ENCODE results near the gene MFN1.
"Not testable (repeated sequence)": the region's sequence is repeated elsewhere in the genome, so short reads cannot be mapped to it uniquely, and the experiment has no call there.

MFN1 gene

GRCh38 chr3:179304605-179305004, 42.9 kb upstream of the MFN1 start:
- Histone ChIP-seq H3K4me2 (ENCODE audit: low read depth, low read length, poor library complexity, severe bottlenecking) (no peak overlapping the region), H3K9ac (ENCODE audit: low read length) (no peak overlapping the region), H3K9me3 (ENCODE audit: insufficient read depth, low read length) (no peaks in the 10 kb centered on the region), H3K4me3 (ENCODE audit: insufficient read depth, low read length, poor library complexity, severe bottlenecking) (no peak overlapping the region), H3F3A (ENCODE audit: insufficient read depth) (no peaks in the 10 kb centered on the region), H3K36me3 (ENCODE audit: low read length) (no peaks in the 10 kb centered on the region), H3K27ac (ENCODE audit: low read depth, low read length) (no peak overlapping the region), H3K79me2 (ENCODE audit: insufficient read depth, low read length) (no peaks in the 10 kb centered on the region), H3K27me3 (ENCODE audit: low read length) (no peaks in the 10 kb centered on the region), H4K20me1 (ENCODE audit: low read depth, low read length) (no peaks in the 10 kb centered on the region), H2AFZ (ENCODE audit: low read depth, low read length, severe bottlenecking) (no peak overlapping the region), H3K9me2 (replicated peaks; ENCODE audit: insufficient read depth, low read length) (no peaks in the 10 kb centered on the region)
- TF ChIP-seq, protein P1, sequence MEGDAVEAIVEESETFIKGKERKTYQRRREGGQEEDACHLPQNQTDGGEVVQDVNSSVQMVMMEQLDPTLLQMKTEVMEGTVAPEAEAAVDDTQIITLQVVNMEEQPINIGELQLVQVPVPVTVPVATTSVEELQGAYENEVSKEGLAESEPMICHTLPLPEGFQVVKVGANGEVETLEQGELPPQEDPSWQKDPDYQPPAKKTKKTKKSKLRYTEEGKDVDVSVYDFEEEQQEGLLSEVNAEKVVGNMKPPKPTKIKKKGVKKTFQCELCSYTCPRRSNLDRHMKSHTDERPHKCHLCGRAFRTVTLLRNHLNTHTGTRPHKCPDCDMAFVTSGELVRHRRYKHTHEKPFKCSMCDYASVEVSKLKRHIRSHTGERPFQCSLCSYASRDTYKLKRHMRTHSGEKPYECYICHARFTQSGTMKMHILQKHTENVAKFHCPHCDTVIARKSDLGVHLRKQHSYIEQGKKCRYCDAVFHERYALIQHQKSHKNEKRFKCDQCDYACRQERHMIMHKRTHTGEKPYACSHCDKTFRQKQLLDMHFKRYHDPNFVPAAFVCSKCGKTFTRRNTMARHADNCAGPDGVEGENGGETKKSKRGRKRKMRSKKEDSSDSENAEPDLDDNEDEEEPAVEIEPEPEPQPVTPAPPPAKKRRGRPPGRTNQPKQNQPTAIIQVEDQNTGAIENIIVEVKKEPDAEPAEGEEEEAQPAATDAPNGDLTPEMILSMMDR (IDR thresholded peaks at IDR 0.05; ENCODE audit: insufficient read depth, low read length, poor library complexity, severe bottlenecking), result no peak
- no peak for TF ChIP-seq EZH2phosphoT487 (conservative IDR thresholded peaks at IDR 0.05; ENCODE audit: low read length)

DNA sequence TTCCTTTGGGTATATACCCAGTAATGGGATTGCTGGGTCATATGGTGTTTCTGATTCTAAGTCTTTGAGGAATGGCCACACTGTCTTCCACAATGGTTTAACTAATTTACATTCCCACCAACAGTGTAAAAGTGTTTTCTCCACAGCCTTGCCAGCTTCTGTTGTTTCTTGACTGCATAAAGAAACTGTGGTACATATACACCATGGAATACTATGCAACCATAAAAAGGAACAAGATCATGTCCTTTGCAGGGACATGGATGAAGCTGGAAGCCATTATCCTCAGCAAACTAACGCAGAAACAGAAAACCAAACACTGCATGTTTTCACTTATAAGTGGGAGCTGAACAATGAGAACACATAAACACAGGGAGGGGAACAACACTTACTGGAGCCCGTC, 40.1 kb upstream of the MFN1 start:
- not testable (repeated sequence) for H3K36me3 ChIP-seq (ENCODE audit: low read length); H4K20me1 ChIP-seq (ENCODE audit: low read depth, low read length); H3K4me2 ChIP-seq (ENCODE audit: low read depth, low read length, poor library complexity, severe bottlenecking); H2AFZ ChIP-seq (ENCODE audit: low read depth, low read length, severe bottlenecking); H3K4me3 ChIP-seq (ENCODE audit: insufficient read depth, low read length, poor library complexity, severe bottlenecking); H3K9me3 ChIP-seq (ENCODE audit: insufficient read depth, low read length); H3K9me2 ChIP-seq (replicated peaks; ENCODE audit: insufficient read depth, low read length); H3K27me3 ChIP-seq (ENCODE audit: low read length); H3K27ac ChIP-seq (ENCODE audit: low read depth, low read length); H3K79me2 ChIP-seq (ENCODE audit: insufficient read depth, low read length); H3K9ac ChIP-seq (ENCODE audit: low read length); H3F3A ChIP-seq (ENCODE audit: insufficient read depth)

DNA sequence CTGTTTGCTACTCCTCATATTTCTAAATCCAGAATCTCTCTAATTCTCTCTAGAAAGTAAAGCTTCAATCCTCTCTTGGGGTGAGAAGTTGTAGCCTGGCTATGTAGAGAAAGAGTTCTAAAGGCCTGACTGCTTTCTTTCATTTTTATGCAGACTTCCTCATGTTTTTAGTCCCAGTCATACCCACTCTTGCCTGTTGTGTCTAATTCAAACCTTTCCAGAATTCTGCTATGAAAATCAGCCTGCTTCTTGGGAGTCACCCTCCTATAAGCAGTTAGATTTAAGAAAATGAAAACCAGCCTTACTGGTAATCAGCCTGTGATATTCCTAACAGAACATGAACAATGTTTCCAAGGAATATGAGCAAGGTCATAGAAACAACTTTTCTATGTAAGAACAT, 39.5 kb upstream of the MFN1 start:
- H3K9me2 ChIP-seq (replicated peaks; ENCODE audit: insufficient read depth, low read length), result no peaks in the 10 kb centered on the region
- no peak overlapping the region for H3K4me3 ChIP-seq (ENCODE audit: insufficient read depth, low read length, poor library complexity, severe bottlenecking)
- H3K27ac ChIP-seq (ENCODE audit: low read depth, low read length), result no peak overlapping the region
- H2AFZ ChIP-seq (ENCODE audit: low read depth, low read length, severe bottlenecking), result no peak overlapping the region
- no peak for TF ChIP-seq EZH2phosphoT487 (conservative IDR thresholded peaks at IDR 0.05; ENCODE audit: low read length)
- TF ChIP-seq, protein P1 (IDR thresholded peaks at IDR 0.05; ENCODE audit: insufficient read depth, low read length, poor library complexity, severe bottlenecking), result no peak
- H3F3A ChIP-seq (ENCODE audit: insufficient read depth), result no peaks in the 10 kb centered on the region
- H3K9ac ChIP-seq (ENCODE audit: low read length), result no peak overlapping the region
- no peaks in the 10 kb centered on the region for H3K27me3 ChIP-seq (ENCODE audit: low read length)
- H3K9me3 ChIP-seq (ENCODE audit: insufficient read depth, low read length), result no peaks in the 10 kb centered on the region
- H3K4me2 ChIP-seq (ENCODE audit: low read depth, low read length, poor library complexity, severe bottlenecking), result no peak overlapping the region
- H3K36me3 ChIP-seq (ENCODE audit: low read length), result no peaks in the 10 kb centered on the region
- no peaks in the 10 kb centered on the region for H4K20me1 ChIP-seq (ENCODE audit: low read depth, low read length)
- no peaks in the 10 kb centered on the region for H3K79me2 ChIP-seq (ENCODE audit: insufficient read depth, low read length)

DNA sequence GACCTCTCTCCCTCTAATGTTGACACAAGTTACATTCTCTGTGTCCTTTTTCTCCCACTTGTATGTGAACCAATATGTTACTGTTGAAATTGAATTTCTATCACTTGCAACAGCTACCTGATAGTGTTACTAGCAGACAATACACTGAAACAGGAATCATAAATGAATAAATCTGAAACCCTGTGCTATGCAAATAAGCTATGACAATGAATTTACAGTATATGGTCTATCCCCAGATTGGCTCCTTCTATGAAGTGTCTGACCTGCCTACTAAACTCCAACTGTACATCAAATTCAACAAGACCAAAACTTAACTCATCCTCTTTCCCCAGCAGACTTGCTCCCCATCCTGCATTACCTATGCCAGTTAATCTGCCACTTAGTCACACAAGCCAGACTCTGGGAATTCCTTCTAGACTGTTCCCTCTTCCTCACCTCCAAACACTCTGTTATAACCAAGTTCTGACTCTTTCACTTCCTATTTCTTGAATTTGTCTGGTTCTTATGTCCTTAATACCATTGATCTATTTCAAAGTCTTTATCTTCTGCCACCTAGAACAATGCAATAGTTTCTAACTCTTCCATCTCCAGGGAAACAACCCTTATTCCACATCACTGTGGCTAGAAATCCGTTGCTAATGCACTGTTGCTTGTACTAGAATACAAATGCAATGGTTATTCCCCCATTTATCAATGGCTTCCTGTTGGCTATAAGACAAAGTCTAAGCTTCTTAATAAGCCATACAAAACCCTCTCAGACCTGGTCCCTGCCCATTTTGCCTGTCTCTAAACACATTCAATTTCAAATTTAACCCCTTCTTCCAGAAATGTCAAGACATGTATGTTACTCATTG, 38.1 kb upstream of the MFN1 start:
- Histone ChIP-seq H3K27ac (ENCODE audit: low read depth, low read length) (no peak overlapping the region), H3K27me3 (ENCODE audit: low read length) (no peaks in the 10 kb centered on the region), H3K79me2 (ENCODE audit: insufficient read depth, low read length) (no peaks in the 10 kb centered on the region), H3K9me3 (ENCODE audit: insufficient read depth, low read length) (no peaks in the 10 kb centered on the region), H4K20me1 (ENCODE audit: low read depth, low read length) (no peaks in the 10 kb centered on the region), H2AFZ (ENCODE audit: low read depth, low read length, severe bottlenecking) (no peak overlapping the region), H3K9ac (ENCODE audit: low read length) (no peak overlapping the region), H3F3A (ENCODE audit: insufficient read depth) (no peaks in the 10 kb centered on the region), H3K4me2 (ENCODE audit: low read depth, low read length, poor library complexity, severe bottlenecking) (no peak overlapping the region), H3K4me3 (ENCODE audit: insufficient read depth, low read length, poor library complexity, severe bottlenecking) (no peak overlapping the region), H3K9me2 (replicated peaks; ENCODE audit: insufficient read depth, low read length) (no peaks in the 10 kb centered on the region), H3K36me3 (ENCODE audit: low read length) (no peaks in the 10 kb centered on the region)
- TF ChIP-seq EZH2phosphoT487 (conservative IDR thresholded peaks at IDR 0.05; ENCODE audit: low read length), result no peak
- TF ChIP-seq, protein P1 (IDR thresholded peaks at IDR 0.05; ENCODE audit: insufficient read depth, low read length, poor library complexity, severe bottlenecking), result no peak
